Subcutaneous adipose tissue (tissue), 4 donors: Measurements from ENCODE around the gene RRP15. TPM values are rescaled to one million over a fixed set of nuclear protein-coding genes. Genes with fewer than 3 reads are reported as not detected.

Source experiments
- CTCF ChIP-seq: fragments of 450-650 bp; IDR thresholded peaks from one replicate; pipeline ENCODE4 v1.5.1; 2016; ENCODE audit warnings: low read depth, mild to moderate bottlenecking, control low read depth, antibody characterized with exemption, moderate library complexity
- total RNA-seq, 4 donors: library from RNA; depleted of rRNA; stranded (reverse); fragments of >200 nt; gene quantifications; one replicate each; pipeline ENCODE4 v1.1.0, GENCODE V29; 2016

The RRP15 gene
- total RNA-seq, 4 donors from 2014 or later, result 4.9 to 16.0 (median 8.5) TPM

DNA sequence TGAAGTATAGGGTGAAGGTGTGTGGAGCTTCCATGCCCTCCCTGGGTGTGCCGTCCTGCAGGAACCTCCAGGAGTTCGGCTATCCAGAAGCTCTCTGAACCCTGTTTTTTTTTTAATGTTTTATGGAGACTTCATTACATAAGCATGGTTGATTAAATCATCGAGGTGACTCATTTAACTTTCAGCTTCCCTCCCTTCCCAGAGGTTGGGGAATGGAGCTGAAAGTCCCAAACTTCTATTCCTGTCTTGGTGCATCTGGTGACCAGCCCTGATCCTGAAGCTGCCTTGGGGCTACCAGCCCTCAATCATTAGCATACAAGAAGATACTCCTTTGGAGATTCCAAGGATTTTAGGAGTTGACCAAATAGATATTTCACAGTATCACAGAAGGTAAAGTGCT is 9.5 kb downstream of the RRP15 start:
- no peak for TF ChIP-seq CTCF

DNA sequence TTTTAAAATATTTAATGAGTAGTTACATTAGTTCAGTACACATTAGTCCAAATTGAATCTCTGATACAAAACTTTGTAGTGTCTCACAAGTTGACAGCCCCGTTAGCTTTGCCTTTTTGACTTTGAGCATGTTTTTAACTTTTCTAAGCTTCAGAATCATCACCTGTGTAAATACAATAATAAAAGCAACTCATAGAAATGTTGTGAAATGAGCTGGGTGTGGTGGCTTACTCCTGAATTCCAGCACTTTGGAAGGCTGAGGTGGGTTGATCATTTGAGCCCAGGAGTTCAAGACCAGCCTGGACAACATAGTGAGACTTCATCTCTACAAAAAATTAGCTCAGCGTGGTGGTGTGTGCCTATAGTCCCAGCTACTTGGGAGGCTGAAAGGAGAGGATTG is 11.1 kb downstream of the RRP15 start:
- TF ChIP-seq CTCF, result no peak

DNA sequence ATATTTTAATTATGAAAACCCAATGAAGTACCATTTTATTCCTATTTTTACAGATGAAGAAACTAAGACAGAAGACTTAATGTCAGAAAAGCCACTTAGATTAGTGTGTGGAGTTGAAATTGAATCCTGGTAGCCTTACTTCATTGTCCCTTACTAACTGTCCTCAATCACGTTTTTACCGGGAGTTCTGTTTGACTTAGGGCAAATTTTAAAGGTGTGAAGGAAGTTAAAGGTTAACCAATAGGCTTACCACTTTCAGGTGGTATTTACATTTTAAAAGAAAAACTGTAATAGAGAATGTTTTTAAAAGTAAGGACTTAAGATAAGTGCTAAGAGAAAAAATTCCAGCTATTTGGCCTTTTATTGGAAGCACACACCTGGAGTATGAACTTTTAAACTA is 12.4 kb downstream of the RRP15 start:
- TF ChIP-seq CTCF, result no peak

DNA sequence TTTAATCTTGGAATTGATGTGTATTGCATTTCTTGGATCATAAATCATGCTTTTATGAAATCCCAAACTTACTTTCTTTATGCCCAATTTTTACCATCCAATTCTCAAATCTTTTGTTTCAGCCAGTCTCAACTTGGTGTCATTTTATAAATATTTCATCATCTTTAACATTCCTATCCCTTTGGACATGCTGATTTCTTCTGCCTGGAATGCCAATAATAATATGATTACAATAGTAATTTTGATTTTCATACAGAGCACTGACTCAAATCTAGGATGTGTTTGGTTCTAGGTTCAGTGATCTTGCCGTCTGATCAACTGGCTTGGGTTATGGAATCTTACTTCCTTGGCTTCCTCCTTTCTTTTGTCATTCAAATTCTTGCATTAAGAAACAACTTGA is 12.8 kb downstream of the RRP15 start:
- no peak for TF ChIP-seq CTCF

- no peak for TF ChIP-seq CTCF
Measured at GRCh38 chr1:218298398-218298797, 13.3 kb downstream of the RRP15 start.

DNA sequence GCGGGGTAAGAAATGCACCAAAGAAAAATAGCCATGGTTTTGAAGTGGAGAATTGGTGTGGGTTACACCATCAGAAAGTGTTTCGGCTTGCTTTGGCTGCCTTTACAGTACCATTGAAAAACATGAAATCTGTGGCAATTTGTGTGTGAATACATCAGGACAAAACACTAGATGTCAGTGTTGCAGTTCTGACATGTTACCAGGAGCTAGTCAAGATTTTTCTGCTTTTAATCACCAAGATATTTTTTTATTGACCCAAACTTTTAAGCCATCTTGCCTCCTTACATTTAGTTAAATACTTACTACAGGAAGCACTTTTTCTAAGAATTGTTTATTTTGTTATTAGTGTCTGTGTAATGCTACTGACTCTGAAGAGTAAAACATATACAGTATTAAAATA is 14.3 kb downstream of the RRP15 start:
- no peak for TF ChIP-seq CTCF

- TF ChIP-seq CTCF, result no peak
Measured at GRCh38 chr1:218301217-218301616, 16.1 kb downstream of the RRP15 start.
